IMR-90 (cell line): ENCODE measurements around the gene GLO1. TPM values are rescaled to one million over a fixed set of nuclear protein-coding genes. Genes with fewer than 3 reads are reported as not detected.

Source experiments
- ATAC-seq: fragments of 200-7000 bp; cut with Tn5 transposase; 2 replicates; pipeline ENCODE4 v1.9.1; 2020; ENCODE audit warnings: low read depth, mild to moderate bottlenecking, moderate library complexity
- BruUV-seq: library from RNA; stranded (reverse); fragments of 400-500 nt; replicated peaks from 2 replicates; lab custom pipeline; 2021; lab: Mats Ljungman, UMichigan
- CTCF ChIA-PET: fragments of 300-600 bp; formaldehyde crosslinking; extraction: SDS; loops from one replicate; lab custom pipeline; 2021; ENCODE audit warnings: antibody characterized with exemption; lab: Yijun Ruan, JAX
- POLR2A ChIA-PET: fragments of 300-600 bp; sonication (Branson Sonifier 250); formaldehyde crosslinking; loops from one replicate; lab custom pipeline; 2022; ENCODE audit warnings: antibody characterized with exemption; ENCODE audit not compliant: unreplicated experiment; lab: Charles Lee
- DNase-seq: peaks from one replicate; pipeline ENCODE4 v3.0.0; 2013
- H2AFZ ChIP-seq: replicated peaks from 2 replicates; pipeline ENCODE3; 2013; ENCODE audit warnings: low read length, mild to moderate bottlenecking; ENCODE audit not compliant: poor library complexity
- H2AK5ac ChIP-seq: 2 replicates; pipeline ENCODE4 v1.6.1; 2013; ENCODE audit warnings: low read depth, low read length, inconsistent platforms
- H2AK9ac ChIP-seq: replicated peaks from 2 replicates; pipeline ENCODE3; 2013; ENCODE audit warnings: mild to moderate bottlenecking, low read depth, low read length, moderate library complexity; ENCODE audit not compliant: poor library complexity
- H2BK120ac ChIP-seq: 2 replicates; pipeline ENCODE4 v1.6.1; 2013; ENCODE audit warnings: low read depth, low read length, inconsistent platforms
- H2BK15ac ChIP-seq: 3 replicates; pipeline ENCODE4 v1.6.1; 2013; ENCODE audit warnings: low read depth, low read length, inconsistent platforms
- H2BK20ac ChIP-seq: 2 replicates; pipeline ENCODE4 v1.6.1; 2013; ENCODE audit warnings: low read depth, mild to moderate bottlenecking, inconsistent platforms, low read length, moderate library complexity
- H2BK5ac ChIP-seq: 2 replicates; pipeline ENCODE4 v1.6.1; 2013; ENCODE audit warnings: mild to moderate bottlenecking, low read depth, low read length, inconsistent platforms; ENCODE audit not compliant: poor library complexity, severe bottlenecking
- H3K14ac ChIP-seq: replicated peaks from 2 replicates; pipeline ENCODE4 v1.6.1; 2013; ENCODE audit warnings: low read depth, low read length, inconsistent platforms
- H3K18ac ChIP-seq: 2 replicates; pipeline ENCODE4 v1.6.1; 2013; ENCODE audit warnings: low read depth, low read length, control low read depth
- H3K23ac ChIP-seq: 2 replicates; pipeline ENCODE4 v1.6.1; 2013; ENCODE audit warnings: low read depth, low read length, inconsistent platforms
- H3K27ac ChIP-seq: 2 replicates; pipeline ENCODE4 v1.5.1; 2013; ENCODE audit warnings: mild to moderate bottlenecking, control low read depth, low read length; ENCODE audit not compliant: insufficient read depth
- H3K27me3 ChIP-seq: 2 replicates; pipeline ENCODE4 v1.6.1; 2013; ENCODE audit warnings: low read length; ENCODE audit not compliant: control insufficient read depth, insufficient read depth
- H3K36me3 ChIP-seq: 2 replicates; pipeline ENCODE4 v1.6.1; 2013; ENCODE audit warnings: low read length, mixed read lengths; ENCODE audit not compliant: control insufficient read depth, insufficient read depth
- H3K4ac ChIP-seq: 2 replicates; pipeline ENCODE4 v1.6.1; 2013; ENCODE audit warnings: low read depth, low read length, inconsistent platforms
- H3K4me1 ChIP-seq: 2 replicates; pipeline ENCODE4 v1.6.1; 2013; ENCODE audit warnings: low read length, mixed read lengths; ENCODE audit not compliant: control insufficient read depth, insufficient read depth
- H3K4me2 ChIP-seq: 2 replicates; pipeline ENCODE4 v1.6.1; 2013; ENCODE audit warnings: low read depth, mild to moderate bottlenecking, control low read depth, low read length, moderate library complexity
- H3K4me3 ChIP-seq: 2 replicates; pipeline ENCODE4 v1.5.1; 2013; ENCODE audit warnings: low read depth, mild to moderate bottlenecking, control low read depth, low read length, moderate library complexity; ENCODE audit not compliant: insufficient read depth
- H3K56ac ChIP-seq: 2 replicates; pipeline ENCODE4 v1.6.1; 2013; ENCODE audit warnings: low read length, inconsistent platforms; ENCODE audit not compliant: insufficient read depth; ENCODE audit errors: extremely low read depth
- H3K79me1 ChIP-seq, 2 experiments: 2 replicates each; pipeline ENCODE4 v1.6.1; 2013; ENCODE audit warnings: low read length in 2 of 2, inconsistent platforms in 1 of 2, low read depth in 1 of 2
- H3K9ac ChIP-seq: 2 replicates; pipeline ENCODE4 v1.6.1; 2013; ENCODE audit warnings: low read depth, low read length, control low read depth
- H3K9me1 ChIP-seq: 2 replicates; pipeline ENCODE4 v1.6.1; 2013; ENCODE audit warnings: low read length, inconsistent platforms; ENCODE audit not compliant: insufficient read depth
- H3K9me3 ChIP-seq: 2 replicates; pipeline ENCODE4 v1.6.1; 2013; ENCODE audit warnings: low read length; ENCODE audit not compliant: control insufficient read depth, insufficient read depth
- H4K20me1 ChIP-seq: 2 replicates; pipeline ENCODE4 v1.6.1; 2013; ENCODE audit warnings: low read length, inconsistent platforms; ENCODE audit not compliant: insufficient read depth
- H4K5ac ChIP-seq: 2 replicates; pipeline ENCODE4 v1.6.1; 2013; ENCODE audit warnings: mild to moderate bottlenecking, low read depth, low read length, control low read depth
- H4K8ac ChIP-seq, 2 experiments: 2 replicates each; pipeline ENCODE4 v1.6.1; 2013; ENCODE audit warnings: low read depth in 2 of 2, low read length in 2 of 2, control low read depth in 1 of 2, inconsistent platforms in 1 of 2
- H4K91ac ChIP-seq: 2 replicates; pipeline ENCODE4 v1.6.1; 2013; ENCODE audit warnings: low read depth, low read length, inconsistent platforms; ENCODE audit not compliant: insufficient read depth
- FOS ChIP-seq: fragments of 150-350 bp; IDR thresholded peaks from 2 replicates; pipeline ENCODE4 v1.6.1; 2016; ENCODE audit warnings: low read depth, low read length
- RFX5 ChIP-seq: IDR thresholded peaks from 2 replicates; pipeline ENCODE4 v1.8.0; 2012; ENCODE audit warnings: low read depth, mild to moderate bottlenecking, low read length, moderate library complexity
- SMC3 ChIP-seq: fragments of 150-350 bp; IDR thresholded peaks from 2 replicates; pipeline ENCODE4 v1.6.1; 2016; ENCODE audit warnings: low read depth, mild to moderate bottlenecking, antibody characterized with exemption, low read length, moderate library complexity
- WGBS, 2 experiments: methylation state at CpG; one replicate each; pipeline versions ENCODE4 v1.1.5 to v1.1.7; 2013; ENCODE audit warnings: missing lambda C conversion rate in 2 of 2; ENCODE audit not compliant: insufficient read length in 1 of 2; ENCODE audit errors: extremely low coverage in 2 of 2; 5-methylcytosine and 5-hydroxymethylcytosine counted together
- dilution Hi-C: fragments of 300-500 bp; cut with HindIII; formaldehyde crosslinking; loops from one replicate; pipeline ENCODE4 v1.14.3; 2018; ENCODE audit warnings: low sequenced_read_pairs; ENCODE audit not compliant: unreplicated experiment
- in situ Hi-C: fragments of 300-500 bp; cut with MboI; formaldehyde crosslinking; loops from 3 replicates; pipeline ENCODE4 v1.14.3; 2019; ENCODE audit warnings: low sequenced_read_pairs, inconsistent platforms, mixed read lengths
- intact Hi-C: fragments of 100-400 bp; cut with micrococcal nuclease; formaldehyde crosslinking; loops from 2 replicates; pipeline ENCODE4 v1.10.0; 2022
- polyA plus RNA-seq, 3 experiments: library from polyadenylated mRNA; depleted of rRNA; stranded (reverse); fragments of >200 nt; gene quantifications; 2 replicates each; pipeline ENCODE4 v1.2.3, GENCODE V29; 2012; ENCODE audit warnings: low replicate concordance in 1 of 3
- total RNA-seq: library from RNA; depleted of rRNA; stranded (reverse); fragments of >200 nt; gene quantifications from 2 replicates; pipeline ENCODE4 v1.2.3, GENCODE V29; 2012

The GLO1 gene
- total and polyA plus RNA-seq, 2 of the 4 experiments (the other 2 are of a cell fraction) = 65.1 to 111 TPM

DNA sequence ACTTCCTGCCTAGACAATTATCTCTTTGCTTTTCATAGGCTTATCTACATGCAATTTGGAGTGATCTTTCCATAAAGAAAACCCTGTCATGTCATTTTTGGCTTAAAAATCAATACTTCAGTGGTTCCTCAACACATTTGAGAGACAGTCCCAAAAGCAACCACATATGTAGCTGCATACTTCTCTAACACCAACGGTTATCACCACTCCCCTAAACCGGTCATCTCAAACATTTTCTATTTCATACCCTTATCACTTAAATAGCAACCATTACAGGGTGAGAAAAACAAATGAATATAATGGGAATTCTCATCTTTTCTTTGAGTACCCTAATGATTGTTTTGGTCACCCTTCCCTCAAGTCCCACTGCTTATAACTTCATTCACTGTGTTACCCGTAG is 5.1 kb downstream of the GLO1 start:
- Histone ChIP-seq H2BK15ac (no peak overlapping the region), H2AK5ac (no peak overlapping the region), H3K4me3 (no peak overlapping the region), H3K9me1 (no peaks in the 10 kb centered on the region), H3K23ac (no peak overlapping the region), H2AFZ (no peak overlapping the region), H2BK5ac (no peak overlapping the region), H4K8ac (no peak overlapping the region), H3K9me3 (peaks cover 5% of the 10 kb centered on the region; the same call in 1 of the 2 replicates), H3K27me3 (no peaks in the 10 kb centered on the region), H3K4me2 (no peak overlapping the region), H2BK120ac (no peak overlapping the region), H3K18ac (no peak overlapping the region), H2BK20ac (no peak overlapping the region), H3K27ac (no peak overlapping the region), H3K9ac (no peak overlapping the region), H3K56ac (no peak overlapping the region), H3K4ac (no peak overlapping the region), H2AK9ac (no peak overlapping the region), H3K4me1 (no peaks in the 10 kb centered on the region), H3K79me1 (peaks cover 15 to 31% of the 10 kb centered on the region in 2 experiments), H4K5ac (no peak overlapping the region), H4K20me1 (peaks cover 8% of the 10 kb centered on the region; the same call in 1 of the 2 replicates), H3K36me3 (0 out of 2 replicates have a peak, but pooled peaks cover 3% of the 10 kb centered on the region), H3K14ac (no peak overlapping the region), H4K91ac (no peak overlapping the region)
- BruUV-seq = no TSS peak
- WGBS, 2 experiments = no CpG with 5 or more reads among the region's 3 CpGs
- in situ Hi-C loops = no loop called here
- TF ChIP-seq SMC3 (no peak), RFX5 (no peak), FOS (no peak)
- intact Hi-C loops = no loop called here
- no peak for DNase-seq
- dilution Hi-C loops = no loop called here
- CTCF ChIA-PET = no interaction called here
- no peak for ATAC-seq
- POLR2A ChIA-PET = interaction anchor here (0.7 kb wide), 1 partner anchor 489 kb away, joined by 5 read pairs; no protein-coding TSS in a partner anchor
